ENCODE measurements around the gene SH3YL1. TPM values are rescaled to one million over a fixed set of nuclear protein-coding genes. Genes with fewer than 3 reads are reported as not detected.

Gene SH3YL1
- total and polyA plus RNA-seq, 2 of the 4 experiments (the other 2 are of a cell fraction): 18.1 to 21.2 TPM

- DNase-seq: no peak
- Histone ChIP-seq H4K91ac (ENCODE audit: insufficient read depth, low read depth, low read length) (no peak overlapping the region), H2AFZ (replicated peaks; ENCODE audit: low read length, poor library complexity) (no peak overlapping the region), H3K27me3 (ENCODE audit: control insufficient read depth, insufficient read depth, low read length) (no peaks in the 10 kb centered on the region), H3K36me3 (ENCODE audit: control insufficient read depth, insufficient read depth, low read length) (no peaks in the 10 kb centered on the region), H3K9me3 (ENCODE audit: control insufficient read depth, insufficient read depth, low read length) (peaks cover 6% of the 10 kb centered on the region), H3K56ac (ENCODE audit: extremely low read depth, insufficient read depth, low read length) (no peak overlapping the region), H2AK5ac (ENCODE audit: low read depth, low read length) (no peak overlapping the region), H3K79me1 (ENCODE audit: low read depth in 1 of 2, low read length in 2 of 2) (no peaks in the 10 kb centered on the region), H2BK15ac (ENCODE audit: low read depth, low read length) (no peak overlapping the region), H4K20me1 (ENCODE audit: insufficient read depth, low read length) (no peaks in the 10 kb centered on the region), H3K4me3 (ENCODE audit: insufficient read depth, low read depth, low read length) (no peak overlapping the region), H3K4ac (ENCODE audit: low read depth, low read length) (no peak overlapping the region), H3K14ac (replicated peaks; ENCODE audit: low read depth, low read length) (no peak overlapping the region), H2BK5ac (ENCODE audit: low read depth, low read length, poor library complexity, severe bottlenecking) (no peak overlapping the region), H2BK20ac (ENCODE audit: low read depth, low read length) (no peak overlapping the region), H2AK9ac (replicated peaks; ENCODE audit: low read depth, low read length, poor library complexity) (no peak overlapping the region), H3K4me2 (ENCODE audit: low read depth, low read length) (no peak overlapping the region), H2BK120ac (ENCODE audit: low read depth, low read length) (no peak overlapping the region), H3K23ac (ENCODE audit: low read depth, low read length) (no peak overlapping the region), H3K9ac (ENCODE audit: low read depth, low read length) (no peak overlapping the region), H3K27ac (ENCODE audit: insufficient read depth, low read length) (no peak overlapping the region), H3K18ac (ENCODE audit: low read depth, low read length) (no peak overlapping the region), H3K9me1 (ENCODE audit: insufficient read depth, low read length) (no peaks in the 10 kb centered on the region), H3K4me1 (ENCODE audit: control insufficient read depth, insufficient read depth, low read length) (no peaks in the 10 kb centered on the region), H4K8ac (ENCODE audit: low read depth in 2 of 2, low read length in 2 of 2) (no peak overlapping the region), H4K5ac (ENCODE audit: low read depth, low read length) (no peak overlapping the region)
- intact Hi-C loops (cut with micrococcal nuclease): no loop called here
- dilution Hi-C loops (cut with HindIII; ENCODE audit: low sequenced_read_pairs, unreplicated experiment): no loop called here
- BruUV-seq (replicated peaks): no TSS peak
- POLR2A ChIA-PET (ENCODE audit: unreplicated experiment): no interaction called here
- CTCF ChIA-PET: no interaction called here
- no peak for ATAC-seq (ENCODE audit: low read depth)
- in situ Hi-C loops (cut with MboI; ENCODE audit: low sequenced_read_pairs): no loop called here
- TF ChIP-seq RAD21 (IDR thresholded peaks at IDR 0.05; ENCODE audit: low read length): no peak
- no peak for TF ChIP-seq FOS (IDR thresholded peaks at IDR 0.05; ENCODE audit: low read depth, low read length)
- TF ChIP-seq CEBPB (IDR thresholded peaks at IDR 0.05; ENCODE audit: low read depth, low read length): no peak
- TF ChIP-seq MAZ (IDR thresholded peaks at IDR 0.05; ENCODE audit: borderline replicate concordance, low read depth, low read length): no peak
- TF ChIP-seq SMC3 (IDR thresholded peaks at IDR 0.05; ENCODE audit: low read depth, low read length): no peak
- no peak for TF ChIP-seq USF2 (IDR thresholded peaks at IDR 0.05; ENCODE audit: low read depth, low read length)
- no peak for TF ChIP-seq MXI1 (IDR thresholded peaks at IDR 0.05; ENCODE audit: borderline replicate concordance, low read depth, low read length)
- no peak for TF ChIP-seq BHLHE40 (IDR thresholded peaks at IDR 0.05; ENCODE audit: low read depth, low read length)
- no peak for TF ChIP-seq NFE2L2 (IDR thresholded peaks at IDR 0.05; ENCODE audit: low read depth, low read length)
- TF ChIP-seq CHD1 (IDR thresholded peaks at IDR 0.05; ENCODE audit: low read depth, low read length): no peak
- TF ChIP-seq POLR2A (IDR thresholded peaks at IDR 0.05; ENCODE audit: low read depth, low read length): no peak
- no peak for TF ChIP-seq ELK1 (IDR thresholded peaks at IDR 0.05; ENCODE audit: borderline replicate concordance, low read depth, low read length)
- TF ChIP-seq CTCF (conservative IDR thresholded peaks at IDR 0.05; ENCODE audit: low read depth, low read length): no peak
- no peak for TF ChIP-seq RCOR1 (IDR thresholded peaks at IDR 0.05; ENCODE audit: insufficient replicate concordance, low read length)
- TF ChIP-seq MAFK (IDR thresholded peaks at IDR 0.05; ENCODE audit: low read depth, low read length): no peak
- TF ChIP-seq RFX5 (IDR thresholded peaks at IDR 0.05; ENCODE audit: low read depth, low read length): no peak
- 90% methylated on average over 2 of the region's 2 CpGs; no CpG with 5 or more reads in 1 of the 2 experiments for WGBS, 2 experiments (ENCODE audit: extremely low coverage in 2 of 2, insufficient read length in 1 of 2)
Measured at GRCh38 chr2:177733-178132, 86.1 kb downstream of the SH3YL1 start.

Data from IMR-90 (cell line).